Measurements from ENCODE around the gene COL9A3.

COL9A3 gene

GRCh38 chr20:62796699-62797491 is 20.0 kb upstream of the COL9A3 start:
- no peak for DNase-seq (ENCODE audit: low spot score)

- DNase-seq (ENCODE audit: low spot score) = no peak
These were observed 18.9 kb upstream of the COL9A3 start for GRCh38 chr20:62797671-62798532.

- DNase-seq (ENCODE audit: low spot score) = no peak
These were observed 17.8 kb upstream of the COL9A3 start for GRCh38 chr20:62799036-62799435.

GRCh38 chr20:62799459-62799858 is 17.4 kb upstream of the COL9A3 start:
- no peak for DNase-seq (ENCODE audit: low spot score)

GRCh38 chr20:62799873-62800272 is 17.0 kb upstream of the COL9A3 start:
- DNase-seq (ENCODE audit: low spot score) = no peak

DNA sequence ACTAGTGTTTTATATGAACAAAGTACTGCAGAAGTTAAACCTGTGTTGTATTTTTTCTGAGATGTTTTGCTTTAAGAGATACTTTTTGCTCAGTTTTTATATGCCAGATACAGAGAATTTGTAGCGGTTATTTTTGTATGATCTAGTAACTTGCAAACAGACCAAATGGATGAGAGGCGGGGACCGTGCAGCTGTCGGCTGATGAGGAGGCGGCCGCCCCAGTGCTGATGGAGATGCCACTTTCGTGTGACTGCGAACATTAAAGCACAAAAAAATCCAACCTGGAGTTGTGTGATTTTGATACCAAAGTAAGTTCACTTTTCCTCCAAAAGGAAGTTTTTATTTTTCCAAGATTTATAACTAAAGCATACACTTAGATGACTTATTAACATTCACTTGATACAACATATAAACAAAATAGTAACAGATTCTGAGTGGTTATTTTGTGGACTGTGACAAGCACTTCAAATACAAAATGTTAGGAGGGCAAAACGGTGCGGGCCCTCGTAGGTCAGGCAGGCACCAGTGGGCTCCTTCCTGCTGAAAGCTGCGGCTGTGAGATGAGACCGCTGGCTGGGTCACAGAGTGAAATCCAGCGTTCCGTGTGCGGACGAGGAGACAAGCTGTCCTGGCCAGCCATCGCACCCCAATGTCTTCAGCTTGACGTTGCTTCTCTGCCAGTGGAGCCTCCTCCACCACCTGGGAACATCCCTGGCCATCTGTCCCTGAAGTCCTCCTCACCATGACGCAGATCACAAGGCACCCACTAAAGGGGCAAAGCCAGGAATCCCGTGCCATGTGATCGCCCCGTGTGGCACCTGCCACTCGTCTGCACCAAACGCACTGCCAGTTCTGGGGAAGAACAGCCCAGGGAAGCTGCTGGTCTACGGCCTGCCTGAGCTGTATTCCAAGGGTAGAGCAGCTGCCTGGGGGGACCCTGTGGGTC is 16.3 kb upstream of the COL9A3 start:
- DNase-seq (ENCODE audit: low spot score) = peak; percentile 68

DNA sequence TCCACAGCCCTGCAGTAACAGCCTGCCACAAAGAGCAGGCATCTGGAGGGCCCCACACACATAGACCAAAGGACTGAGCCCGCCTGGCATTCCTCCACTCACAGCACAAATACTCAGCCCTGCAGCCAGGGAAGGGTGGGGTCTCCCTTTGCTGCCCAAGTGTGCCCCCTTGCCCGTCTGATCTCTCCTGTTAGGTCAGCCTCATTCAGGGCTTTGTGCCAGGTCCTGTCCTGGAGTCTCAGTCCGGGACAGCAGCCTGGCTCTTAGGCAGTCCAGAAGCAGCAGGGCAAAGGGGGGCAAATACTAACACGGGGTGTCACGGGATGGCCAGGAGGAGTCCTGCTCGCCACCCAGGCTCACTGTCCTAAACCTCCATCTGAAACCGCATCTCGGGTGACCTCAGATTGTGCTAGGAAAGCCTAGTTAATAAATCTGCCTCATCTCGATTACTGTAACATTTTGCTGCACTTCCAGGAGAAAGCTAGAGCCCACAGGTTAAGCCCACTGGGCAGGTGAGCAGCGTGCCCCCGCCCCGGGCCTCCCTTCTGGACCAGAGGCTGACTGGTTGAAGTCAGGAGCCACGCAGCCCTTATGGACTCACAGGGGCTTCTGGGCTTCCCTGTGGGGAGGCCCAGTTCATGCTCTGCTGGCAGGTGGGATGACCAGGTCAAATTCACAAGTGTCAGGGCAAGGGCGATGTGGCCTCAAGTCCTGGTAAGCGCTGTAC is 15.4 kb upstream of the COL9A3 start:
- DNase-seq (ENCODE audit: low spot score) = no peak

DNA sequence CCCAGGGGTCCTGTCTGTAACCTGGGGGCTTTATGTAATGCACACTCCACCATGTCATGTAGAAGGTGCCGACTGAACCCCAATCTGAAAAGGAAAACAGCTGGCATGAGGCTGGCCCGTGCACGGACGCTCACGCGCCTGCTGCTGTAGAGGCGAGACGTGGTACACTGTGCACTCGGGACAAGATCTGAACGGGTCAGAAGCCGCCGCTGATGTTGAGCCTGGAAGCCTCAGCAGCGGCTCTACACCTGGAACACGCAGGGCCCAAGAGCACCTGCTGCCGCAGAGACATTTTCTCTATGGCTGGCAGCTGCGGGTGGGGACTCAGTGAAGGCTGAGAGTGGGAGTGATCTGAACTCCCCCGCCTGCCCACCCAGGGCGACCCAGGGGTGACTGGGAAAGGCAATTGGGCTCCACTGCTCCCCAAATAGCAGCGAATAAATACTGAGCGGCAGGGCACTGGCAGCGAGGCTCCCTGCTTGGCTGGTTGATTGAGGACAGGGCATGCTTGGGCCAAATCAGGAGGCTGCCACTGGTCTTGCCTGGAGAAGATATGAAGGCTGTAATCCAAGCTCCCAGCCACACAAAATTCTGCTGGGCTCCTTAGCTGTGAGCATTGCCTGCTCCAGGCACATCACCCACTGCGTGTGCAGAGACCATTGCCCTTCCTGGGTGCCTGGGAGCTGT is 14.7 kb upstream of the COL9A3 start:
- DNase-seq (ENCODE audit: low spot score) = no peak

- DNase-seq (ENCODE audit: low spot score) = no peak
These were observed 12.7 kb upstream of the COL9A3 start for GRCh38 chr20:62804021-62804626.

- DNase-seq (ENCODE audit: low spot score) = peak; percentile 66
These were observed 12.2 kb upstream of the COL9A3 start, which contains the start of gene OGFR for GRCh38 chr20:62804627-62805154. TSS of gene OGFR (plus strand) at chr20:62804835. CDS start at chr20:62804860, 25 bp downstream.

DNA sequence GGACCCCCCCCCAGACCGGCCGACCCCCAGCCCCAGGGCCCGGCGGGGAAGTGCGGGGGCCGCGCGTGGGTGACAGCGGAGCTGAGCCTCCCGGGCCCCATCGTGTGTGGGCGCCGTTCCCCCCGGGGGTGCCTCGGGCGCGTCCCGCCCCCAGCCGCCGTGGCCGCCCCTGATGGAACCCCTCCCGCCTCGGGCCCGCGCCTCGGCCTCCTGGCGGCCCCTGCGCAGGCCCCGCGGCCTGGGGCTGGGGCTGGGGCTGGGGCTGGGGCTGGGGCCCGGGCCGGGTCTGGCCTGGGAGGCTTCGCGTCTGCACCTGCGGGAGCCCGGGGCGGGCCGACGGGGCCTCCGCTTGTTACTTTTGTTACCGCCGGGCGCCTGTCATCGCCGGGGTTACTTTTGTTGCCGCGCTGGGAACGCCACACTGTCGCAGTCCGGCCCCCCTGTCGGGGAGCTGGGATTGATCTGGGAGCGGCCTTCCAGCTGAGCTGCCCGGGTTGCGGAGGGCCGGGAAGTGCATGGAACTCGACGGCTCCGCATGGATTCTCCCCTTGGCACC is 11.6 kb upstream of the COL9A3 start:
- DNase-seq (ENCODE audit: low spot score) = no peak

DNA sequence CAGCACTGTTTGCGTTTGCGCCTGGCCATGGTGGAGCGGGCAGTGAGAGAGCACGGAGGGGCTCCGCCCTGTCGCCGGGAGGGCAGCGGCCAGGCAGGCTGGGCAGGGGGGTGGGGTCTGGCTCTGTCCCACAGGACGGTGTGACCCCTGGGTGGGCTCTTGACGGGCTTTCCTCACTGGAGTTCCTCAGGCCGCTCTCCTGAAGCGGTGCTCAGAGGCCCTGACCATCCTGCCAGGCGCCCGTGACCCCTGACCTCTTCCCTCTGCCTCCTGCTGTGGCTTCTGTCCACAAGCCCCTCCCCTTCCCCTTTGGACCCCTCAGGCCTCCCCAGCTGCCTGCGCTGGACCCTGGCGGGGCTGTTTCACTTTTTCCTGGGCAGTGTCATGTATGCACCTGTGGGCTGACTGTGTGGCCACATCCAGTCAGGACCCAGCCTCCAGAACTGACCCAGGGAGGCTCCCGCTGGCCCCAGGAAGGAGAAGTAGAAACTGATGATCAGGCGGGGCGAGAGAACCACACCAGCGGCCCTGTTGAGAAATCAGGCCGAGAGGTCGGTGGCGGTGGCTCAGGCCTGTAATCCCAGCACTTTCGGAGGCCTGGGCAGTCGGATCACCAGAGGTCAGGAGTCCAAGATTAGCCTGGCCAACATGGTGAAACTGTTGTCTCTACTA is 11.0 kb upstream of the COL9A3 start:
- DNase-seq (ENCODE audit: low spot score) = no peak

DNA sequence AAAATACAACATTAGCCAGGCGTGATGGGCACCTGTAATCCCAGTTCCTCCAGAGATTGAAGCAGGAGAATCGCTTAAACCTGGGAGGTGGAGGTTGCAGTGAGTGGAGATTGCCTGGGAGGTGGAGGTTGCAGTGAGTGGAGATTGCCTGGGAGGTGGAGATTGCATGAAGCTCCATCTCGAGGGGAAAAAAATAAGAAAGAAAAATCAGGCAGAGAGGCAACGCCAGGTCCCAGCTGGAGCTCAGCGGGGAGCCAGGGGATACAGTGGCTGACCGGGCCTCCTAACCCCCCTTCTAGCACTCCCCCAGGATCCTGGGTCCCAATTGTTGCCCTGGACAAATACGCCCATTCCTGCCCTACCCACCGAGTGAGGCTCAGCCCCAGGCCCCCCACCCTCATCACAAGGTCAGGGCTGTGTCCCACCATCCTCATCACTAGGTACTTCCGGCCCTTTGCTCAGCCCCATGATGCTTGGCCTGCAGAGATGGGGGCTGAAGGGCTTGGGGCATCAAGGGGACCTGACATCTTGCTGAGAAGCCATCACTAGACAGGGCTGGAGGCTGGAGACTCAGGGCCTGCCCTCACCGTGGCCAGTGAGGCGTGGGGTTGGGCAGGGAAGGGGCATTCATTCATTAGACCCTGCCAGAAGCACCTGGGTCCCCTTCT is 10.3 kb upstream of the COL9A3 start:
- no peak for DNase-seq (ENCODE audit: low spot score)

DNA sequence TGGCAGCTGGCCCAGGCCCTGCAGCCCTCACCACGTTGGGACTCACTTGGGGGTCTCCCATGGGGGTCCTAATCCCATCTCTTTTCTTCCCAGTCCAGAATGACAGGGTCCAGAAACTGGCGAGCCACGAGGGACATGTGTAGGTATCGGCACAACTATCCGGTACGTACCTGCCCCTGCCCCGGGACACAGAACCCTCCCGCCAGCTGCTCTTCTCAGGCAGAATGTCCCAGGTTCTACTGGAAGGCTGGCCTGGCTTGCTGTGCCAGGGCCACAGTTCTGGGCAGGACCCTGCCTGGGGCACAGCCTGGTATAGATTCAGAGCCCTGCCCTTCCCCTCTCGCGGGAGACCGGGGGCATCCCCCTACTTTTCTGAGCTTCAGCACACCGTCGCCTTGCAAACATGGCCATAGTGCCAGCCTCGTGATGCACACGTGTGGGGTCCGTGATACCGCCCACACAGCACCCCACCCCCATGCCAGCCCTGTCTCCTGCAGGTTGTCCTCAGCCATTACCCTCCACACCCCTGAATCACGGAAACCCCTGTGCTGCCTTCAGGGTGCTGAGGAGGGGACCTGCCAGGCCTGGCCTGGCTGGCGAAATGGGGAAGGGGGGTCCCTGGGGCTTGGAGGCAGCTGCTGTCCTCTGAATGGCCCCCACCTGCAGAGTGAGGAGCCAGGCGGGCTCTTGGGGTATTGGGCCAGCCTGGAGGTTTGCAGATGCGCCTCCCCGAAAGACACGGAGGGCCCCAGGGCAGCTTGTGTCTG is 9.2 kb upstream of the COL9A3 start:
- no peak for DNase-seq (ENCODE audit: low spot score)

GRCh38 chr20:62808211-62808865 is 8.5 kb upstream of the COL9A3 start:
- no peak for DNase-seq (ENCODE audit: low spot score)

DNA sequence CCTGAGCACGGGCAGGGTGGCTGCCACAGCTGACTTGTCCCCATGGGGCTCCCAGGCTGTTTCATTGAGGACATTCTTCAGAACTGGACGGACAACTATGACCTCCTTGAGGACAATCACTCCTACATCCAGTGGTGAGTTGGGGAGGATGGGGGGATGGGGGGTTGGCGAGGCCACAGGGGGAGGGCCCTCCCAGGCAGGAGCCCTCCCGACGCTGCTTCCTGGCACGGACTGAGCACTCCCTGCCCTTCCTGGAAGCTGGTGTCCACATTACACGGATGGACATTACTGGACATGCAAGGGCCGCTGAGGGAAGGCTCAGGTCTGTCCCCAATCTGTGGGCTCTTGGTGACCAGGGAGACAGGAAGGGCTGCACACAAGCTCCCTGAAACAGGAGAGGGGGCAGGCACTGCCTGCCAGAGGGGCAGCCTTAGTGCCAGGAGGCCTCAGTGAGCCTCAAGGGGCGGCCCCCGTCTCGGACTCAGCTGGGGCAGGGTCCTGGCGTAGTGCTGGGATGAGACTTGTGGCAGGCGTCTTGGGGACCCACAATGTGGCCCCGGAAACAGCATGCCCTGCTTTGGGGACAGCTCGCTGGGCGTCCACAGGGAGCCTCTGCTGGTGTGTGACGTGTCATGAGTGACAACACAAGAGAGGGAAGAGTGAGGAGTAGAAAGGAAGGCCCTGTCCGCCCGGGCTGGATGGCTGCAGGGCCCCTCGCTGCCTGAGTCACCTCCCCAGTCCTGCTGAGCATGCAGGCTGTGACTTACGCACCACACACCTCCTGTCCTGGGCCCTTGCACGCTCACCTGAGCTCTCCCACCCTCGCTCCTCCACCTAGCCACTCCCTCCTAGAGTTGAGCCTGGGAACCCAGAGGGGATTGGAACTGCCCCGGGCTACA is 7.1 kb upstream of the COL9A3 start:
- no peak for DNase-seq (ENCODE audit: low spot score)

Measured in Ammon's horn (tissue), 1 donor.